Astrocyte of the spinal cord (primary cell): ENCODE data around the gene NPAS3.

Experiments used
- DNase-seq: peaks from one replicate; pipeline ENCODE4 v3.0.0; 2011; ENCODE audit warnings: low read depth, low spot score
- H3K4me3 ChIP-seq: 2 replicates; pipeline ENCODE4 v1.5.1; 2011; ENCODE audit warnings: low read depth, mild to moderate bottlenecking, low read length, moderate library complexity
- CTCF ChIP-seq: IDR thresholded peaks from 2 replicates; pipeline ENCODE4 v1.5.1; 2012; ENCODE audit warnings: low read depth, mild to moderate bottlenecking, low read length, inconsistent platforms
- in situ Hi-C: cut with HindIII; loops from 2 replicates; pipeline ENCODE4 v1.10.0; 2017; ENCODE audit warnings: low sequenced_read_pairs

The NPAS3 gene

GRCh38 chr14:32980902-32981501 lies 42.3 kb downstream of the NPAS3 start:
- no peak for TF ChIP-seq CTCF
- in situ Hi-C loops: no loop called here
- no peak for DNase-seq
- H3K4me3 ChIP-seq: no peak overlapping the region

GRCh38 chr14:32984241-32984930 lies 45.7 kb downstream of the NPAS3 start:
- no peak overlapping the region for H3K4me3 ChIP-seq
- DNase-seq: no peak
- in situ Hi-C loops: no loop called here
- TF ChIP-seq CTCF: no peak

GRCh38 chr14:32985866-32986265 lies 47.2 kb downstream of the NPAS3 start:
- no peak for TF ChIP-seq CTCF
- peak; percentile 9 for DNase-seq
- in situ Hi-C loops: no loop called here
- no peak overlapping the region for H3K4me3 ChIP-seq

- DNase-seq: peak; percentile 73
- TF ChIP-seq CTCF: no peak
- H3K4me3 ChIP-seq: no peak overlapping the region
- in situ Hi-C loops: no loop called here
These were observed 48.3 kb downstream of the NPAS3 start for GRCh38 chr14:32986791-32987540.

- no peak for DNase-seq
- no peak overlapping the region for H3K4me3 ChIP-seq
- TF ChIP-seq CTCF: no peak
- in situ Hi-C loops: no loop called here
These were observed 53.0 kb downstream of the NPAS3 start for GRCh38 chr14:32991691-32992090.

GRCh38 chr14:32993921-32994320 lies 55.2 kb downstream of the NPAS3 start:
- DNase-seq: no peak
- no peak for TF ChIP-seq CTCF
- in situ Hi-C loops: no loop called here
- H3K4me3 ChIP-seq: no peak overlapping the region
